Stomach (tissue), 4 donors: ENCODE data around the gene AP5Z1.
"Not testable (repeated sequence)": the region's sequence is repeated elsewhere in the genome, so short reads cannot be mapped to it uniquely, and the experiment has no call there.

Experiments used
- CTCF ChIP-seq, 7 experiments: fragments of 450-650 bp in 4 of 7; fragments of 200-600 bp in 3 of 7; sonication (generic) in 3 of 7; IDR thresholded peaks; one replicate each; pipeline ENCODE4 v1.5.1; 2016 to 2019; ENCODE audit warnings: antibody characterized with exemption in 7 of 7, control low read depth in 2 of 7, mild to moderate bottlenecking in 1 of 7
- EP300 ChIP-seq: sonication (generic); formaldehyde crosslinking; IDR thresholded peaks from one replicate; pipeline ENCODE4 v1.6.1; 2017; ENCODE audit warnings: antibody characterized with exemption
- POLR2A ChIP-seq, 4 donors: fragments of 450-650 bp; IDR thresholded peaks; one replicate each; pipeline ENCODE4 v1.6.1; 2016; ENCODE audit warnings: antibody characterized with exemption in 4 of 4, control low read depth in 2 of 4, mild to moderate bottlenecking in 1 of 4, moderate library complexity in 1 of 4
- POLR2AphosphoS5 ChIP-seq, 3 donors: sonication (generic); formaldehyde crosslinking; IDR thresholded peaks; one replicate each; pipeline ENCODE4 v1.6.1; 2016; ENCODE audit warnings: antibody characterized with exemption in 3 of 3

- not testable (repeated sequence) for TF ChIP-seq CTCF (IDR thresholded peaks at IDR 0.05); POLR2A (IDR thresholded peaks at IDR 0.05); POLR2AphosphoS5 (IDR thresholded peaks at IDR 0.05); EP300
These were observed 27.2 kb downstream of the AP5Z1 start for GRCh38 chr7:4802577-4802976.
